HG02884 (cell line): Measurements from ENCODE around the gene GCDH.
"Not testable (repeated sequence)": the region's sequence is repeated elsewhere in the genome, so short reads cannot be mapped to it uniquely, and the experiment has no call there.

Experiments used
- ATAC-seq: cut with Tn5 transposase; IDR thresholded peaks from one replicate; pipeline ENCODE4 v1.9.1; 2021; ENCODE audit warnings: mild to moderate bottlenecking, moderate library complexity; ENCODE audit not compliant: unreplicated experiment

GCDH gene

GRCh38 chr19:12899891-12900518 lies 9.0 kb downstream of the GCDH start:
- ATAC-seq = no peak

GRCh38 chr19:12907166-12907565 lies 16.2 kb downstream of the GCDH start:
- no peak for ATAC-seq

GRCh38 chr19:12912571-12912970 lies 21.6 kb downstream of the GCDH start:
- ATAC-seq = no peak

- ATAC-seq = no peak
Observed at GRCh38 chr19:12913011-12913561, 22.1 kb downstream of the GCDH start.

- ATAC-seq = no peak
Observed at GRCh38 chr19:12913851-12914690, 23.1 kb downstream of the GCDH start.

GRCh38 chr19:12915860-12916259 lies 24.9 kb downstream of the GCDH start:
- ATAC-seq = not testable (repeated sequence)

GRCh38 chr19:12918253-12918652 lies 27.3 kb downstream of the GCDH start:
- no peak for ATAC-seq

GRCh38 chr19:12921047-12921446 lies 30.1 kb downstream of the GCDH start:
- no peak for ATAC-seq

GRCh38 chr19:12922959-12923358 lies 32.0 kb downstream of the GCDH start:
- no peak for ATAC-seq

GRCh38 chr19:12924621-12925310 lies 33.8 kb downstream of the GCDH start:
- no peak for ATAC-seq

GRCh38 chr19:12930002-12930645 lies 39.2 kb downstream of the GCDH start:
- no peak for ATAC-seq

- no peak for ATAC-seq
Observed at GRCh38 chr19:12932392-12933286, 41.7 kb downstream of the GCDH start.

GRCh38 chr19:12933287-12934072 lies 42.5 kb downstream of the GCDH start, which contains the start of gene FARSA:
Gene FARSA, minus strand, starts transcription at chr19:12933711. Its CDS starts 15 bp downstream, at chr19:12933696.
- ATAC-seq = no peak

GRCh38 chr19:12935071-12935470 lies 44.1 kb downstream of the GCDH start:
- ATAC-seq = no peak

GRCh38 chr19:12936582-12936981 lies 45.6 kb downstream of the GCDH start:
- no peak for ATAC-seq

GRCh38 chr19:12937093-12937926 lies 46.4 kb downstream of the GCDH start:
- no peak for ATAC-seq

- ATAC-seq = peak; percentile 83
Observed at GRCh38 chr19:12937927-12938778, 47.2 kb downstream of the GCDH start, which contains the start of gene CALR. Gene CALR, plus strand, starts transcription at chr19:12938609. Its CDS starts 71 bp downstream, at chr19:12938680.
